ENCODE data around the gene HYOU1.
"Not testable (repeated sequence)": the region's sequence is repeated elsewhere in the genome, so short reads cannot be mapped to it uniquely, and the experiment has no call there.

Gene HYOU1

DNA sequence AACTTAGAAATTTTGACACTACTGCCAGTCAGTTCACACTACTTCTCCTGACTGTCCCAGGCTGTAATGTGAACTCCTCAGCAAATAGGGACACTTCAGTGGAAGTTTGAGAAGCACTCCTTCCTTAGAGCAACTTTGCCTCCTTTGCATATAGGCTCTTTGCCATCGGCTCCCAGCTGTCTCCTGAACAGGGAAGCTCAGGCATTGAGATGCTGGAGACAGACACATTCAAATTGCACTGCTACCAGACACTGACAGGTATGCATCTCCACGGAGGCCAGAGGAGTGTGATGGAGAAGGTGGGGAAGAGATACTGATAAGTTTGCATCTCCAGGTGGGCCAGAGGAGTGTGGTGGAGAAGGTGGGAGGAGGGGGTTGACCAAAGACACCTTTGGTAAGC is 37.0 kb downstream of the HYOU1 start:
- TF ChIP-seq NFRKB (IDR thresholded peaks at IDR 0.05) = no peak
- no peak for TF ChIP-seq ARNT (IDR thresholded peaks at IDR 0.05)
- TF ChIP-seq L3MBTL2 (conservative IDR thresholded peaks at IDR 0.05) = no peak
- TF ChIP-seq HDGF (IDR thresholded peaks at IDR 0.05; ENCODE audit: borderline replicate concordance) = no peak
- TF ChIP-seq CTBP1 (IDR thresholded peaks at IDR 0.05; ENCODE audit: borderline replicate concordance) = no peak
- no peak for TF ChIP-seq FOXM1 (IDR thresholded peaks at IDR 0.05; ENCODE audit: borderline replicate concordance)
- TF ChIP-seq TARDBP (IDR thresholded peaks at IDR 0.05) = no peak
- no peak for TF ChIP-seq FOXK2 (IDR thresholded peaks at IDR 0.05)
- no peak for TF ChIP-seq ZNF384 (IDR thresholded peaks at IDR 0.05)
- TF ChIP-seq SUZ12 (IDR thresholded peaks at IDR 0.05) = no peak
- no peak for TF ChIP-seq FOXA1 (IDR thresholded peaks at IDR 0.05)
- TF ChIP-seq BHLHE40 (IDR thresholded peaks at IDR 0.05; ENCODE audit: borderline replicate concordance) = no peak
- TF ChIP-seq LEF1 (IDR thresholded peaks at IDR 0.05; ENCODE audit: borderline replicate concordance) = no peak
- DNase-seq (ENCODE audit: extremely low spot score) = no peak
- CTCF ChIA-PET = no interaction called here

GRCh38 chr11:119018074-119018938 is 38.7 kb downstream of the HYOU1 start, which contains the start of the genes RPS25 and TRAPPC4:
RPS25 (minus strand) TSS chr11:119018343; CDS start chr11:119018284, 59 bp downstream.
TRAPPC4 (plus strand) TSS chr11:119018766; CDS start chr11:119018796, 30 bp downstream.
- CTCF ChIA-PET = interaction anchor here (1.1 kb wide), 1 partner anchor 11 kb away, joined by 3 read pairs; no protein-coding TSS in a partner anchor
- TF ChIP-seq NFRKB (IDR thresholded peaks at IDR 0.05) = no peak
- peak; percentile 76 for TF ChIP-seq ELF4 (IDR thresholded peaks at IDR 0.05)
- TF ChIP-seq ZNF384 (IDR thresholded peaks at IDR 0.05) = no peak
- no peak for TF ChIP-seq FOXK2 (IDR thresholded peaks at IDR 0.05)
- TF ChIP-seq CTBP1 (IDR thresholded peaks at IDR 0.05; ENCODE audit: borderline replicate concordance) = no peak; the same call in 1 of the 2 replicates
- TF ChIP-seq HDGF (IDR thresholded peaks at IDR 0.05; ENCODE audit: borderline replicate concordance) = no peak
- no peak for TF ChIP-seq ARNT (IDR thresholded peaks at IDR 0.05)
- no peak for TF ChIP-seq BHLHE40 (IDR thresholded peaks at IDR 0.05; ENCODE audit: borderline replicate concordance)
- TF ChIP-seq L3MBTL2 (conservative IDR thresholded peaks at IDR 0.05) = peak; percentile 65
- peak; percentile 56; the same call in 1 of the 2 replicates for TF ChIP-seq PKNOX1 (IDR thresholded peaks at IDR 0.05)
- TF ChIP-seq LEF1 (IDR thresholded peaks at IDR 0.05; ENCODE audit: borderline replicate concordance) = no peak
- peak; percentile 93 for DNase-seq (ENCODE audit: extremely low spot score)
- POLR2A ChIA-PET = interaction anchor here (1.2 to 3.6 kb wide), 12 partner anchors 12 to 583 kb away, joined by 3 to 15 read pairs (median 5); partner anchors contain the start of genes CENATAC, SLC37A4 and VPS11

More for the DNA sequence above, 37.0 kb downstream of the HYOU1 start:
- POLR2A ChIA-PET = interaction anchor here (1.0 to 3.6 kb wide), 3 partner anchors 10 to 99 kb away, joined by 3 to 14 read pairs (median 3); partner anchors contain the start of genes HMBS and SLC37A4

DNA sequence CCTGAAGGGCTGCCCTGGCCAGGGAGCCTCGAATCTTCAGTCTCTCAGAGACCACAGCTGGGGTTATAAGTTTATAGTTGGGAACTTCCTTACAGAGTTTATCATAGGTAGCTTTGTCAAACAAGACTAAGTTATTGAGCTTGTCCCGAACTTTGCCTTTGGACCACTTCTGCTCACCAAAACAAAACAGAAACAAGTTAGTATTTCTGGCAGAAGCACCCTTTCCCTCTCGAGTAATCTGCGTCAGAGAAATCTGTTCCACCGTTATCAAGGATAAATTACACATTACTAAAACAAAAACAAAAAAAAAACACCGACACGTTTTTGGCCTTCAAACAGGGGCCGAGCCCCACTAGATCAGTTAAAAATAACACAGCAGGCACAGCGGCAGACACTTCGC is 39.6 kb downstream of the HYOU1 start:
- not testable (repeated sequence) for DNase-seq (ENCODE audit: extremely low spot score)
- ChIA-PET POLR2A (interaction anchor here (3.6 kb wide), 1 partner anchor 13 kb away, joined by 14 read pairs; the partner anchor contains the start of gene SLC37A4), CTCF (interaction anchor here (0.6 kb wide), 1 partner anchor 204 kb away, joined by 4 read pairs; no protein-coding TSS in a partner anchor)

DNA sequence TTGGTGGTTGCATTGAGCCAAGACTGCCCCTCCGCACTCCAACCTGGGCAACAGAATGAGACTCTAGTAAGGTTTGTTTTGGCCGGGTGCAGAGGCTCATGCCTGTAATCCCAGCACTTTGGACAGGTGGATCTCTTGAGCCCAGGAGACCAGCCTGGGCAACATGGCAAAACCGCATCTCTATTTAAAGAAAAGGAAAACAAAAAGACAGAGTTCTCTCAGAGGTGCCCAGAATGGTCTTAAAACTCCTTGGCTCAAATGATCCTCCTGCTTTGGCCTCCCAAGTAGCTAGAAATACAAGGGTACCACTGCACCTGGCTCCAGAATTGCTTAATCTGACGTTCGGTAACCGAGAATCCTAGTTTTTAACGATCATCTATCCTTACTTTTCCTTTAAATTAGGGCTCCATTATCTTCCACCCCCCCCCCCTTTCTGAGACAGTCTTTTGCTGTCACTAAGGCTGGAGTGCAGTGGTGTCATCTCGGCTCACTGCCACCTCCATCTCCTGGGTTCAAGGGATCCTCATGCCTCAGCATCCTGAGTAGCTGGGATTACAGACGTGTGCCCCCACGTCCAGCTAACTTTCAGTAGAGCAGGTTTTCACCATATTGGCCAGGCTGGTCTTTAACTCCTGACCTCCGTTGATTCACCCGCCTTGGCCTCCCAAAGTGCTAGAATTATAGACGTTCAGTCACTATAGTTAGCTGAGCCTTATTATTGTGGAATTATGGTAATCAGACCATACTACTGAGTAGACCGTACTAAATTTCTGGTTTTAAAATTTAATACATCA is 40.6 kb downstream of the HYOU1 start:
- no peak for DNase-seq (ENCODE audit: extremely low spot score)
- POLR2A ChIA-PET = interaction anchor here (1.0 to 1.3 kb wide), 4 partner anchors 37 to 86 kb away, joined by 3 to 5 read pairs (median 3); partner anchors contain the start of genes HYOU1 and VPS11
- TF ChIP-seq SUZ12 (IDR thresholded peaks at IDR 0.05) = no peak
- no peak for TF ChIP-seq SP1 (IDR thresholded peaks at IDR 0.05)
- CTCF ChIA-PET = interaction anchor here (0.7 to 1.2 kb wide), 2 partner anchors 15 to 99 kb away, joined by 3 to 4 read pairs; no protein-coding TSS in a partner anchor

GRCh38 chr11:119015054-119015611 is 41.9 kb downstream of the HYOU1 start:
- DNase-seq (ENCODE audit: extremely low spot score) = no peak
- ChIA-PET CTCF (interaction anchor here (1.2 kb wide), 1 partner anchor 17 kb away, joined by 4 read pairs; no protein-coding TSS in a partner anchor), POLR2A (interaction anchor here (1.0 to 1.2 kb wide), 3 partner anchors 9 to 85 kb away, joined by 3 to 5 read pairs (median 3); partner anchors contain the start of gene VPS11)
- no peak for TF ChIP-seq L3MBTL2 (conservative IDR thresholded peaks at IDR 0.05)
- 0 out of 2 replicates have a peak, but pooled peaks have one; percentile 3 for TF ChIP-seq ZNF384 (IDR thresholded peaks at IDR 0.05)

GRCh38 chr11:119014209-119014924 is 42.6 kb downstream of the HYOU1 start:
- CTCF ChIA-PET = no interaction called here
- DNase-seq (ENCODE audit: extremely low spot score) = no peak
- no peak for TF ChIP-seq FOXK2 (IDR thresholded peaks at IDR 0.05)
- TF ChIP-seq ZNF384 (IDR thresholded peaks at IDR 0.05) = 0 out of 2 replicates have a peak, but pooled peaks have one; percentile 4
- no peak for TF ChIP-seq SP1 (IDR thresholded peaks at IDR 0.05)
- POLR2A ChIA-PET = interaction anchor here (1.0 kb wide), 1 partner anchor 10 kb away, joined by 3 read pairs; no protein-coding TSS in a partner anchor

Data from HEK293T (cell line).